HFF-Myc (cell line): ENCODE data around the gene PKD2.

Experiments
- DNase-seq: peaks from one replicate; pipeline ENCODE4 v3.0.0-alpha.2; 2011; ENCODE audit warnings: low read depth; ENCODE audit errors: extremely low read depth
- H3K4me3 ChIP-seq: replicated peaks from 2 replicates; pipeline ENCODE4 v1.5.1; 2011; ENCODE audit warnings: low read depth, mild to moderate bottlenecking, control low read depth, low read length
- CTCF ChIP-seq: IDR thresholded peaks from 2 replicates; pipeline ENCODE4 v1.5.1; 2012; ENCODE audit warnings: mild to moderate bottlenecking, low read depth, low read length, control low read depth; ENCODE audit errors: missing control alignments

PKD2 gene

GRCh38 chr4:87970121-87970520, 37.3 kb upstream of the PKD2 start:
- TF ChIP-seq CTCF = no peak
- no peak for DNase-seq

GRCh38 chr4:87971866-87972265, 35.6 kb upstream of the PKD2 start:
- DNase-seq = no peak
- H3K4me3 ChIP-seq = no peak overlapping the region
- TF ChIP-seq CTCF = no peak

More at GRCh38 chr4:87970121-87970520, 37.3 kb upstream of the PKD2 start:
- H3K4me3 ChIP-seq = no peak overlapping the region

GRCh38 chr4:87973283-87974169, 33.9 kb upstream of the PKD2 start:
- H3K4me3 ChIP-seq = peak overlapping the region; percentile 23
- peak; percentile 35 for DNase-seq
- peak; percentile 79 for TF ChIP-seq CTCF

- no peak for TF ChIP-seq CTCF
- no peak for DNase-seq
- H3K4me3 ChIP-seq = no peak overlapping the region
Measured at GRCh38 chr4:87974856-87975462, 32.5 kb upstream of the PKD2 start.

- DNase-seq = no peak
- TF ChIP-seq CTCF = no peak
- H3K4me3 ChIP-seq = no peak within 1 kb of the TSS
Measured at GRCh38 chr4:87975466-87975865, 32.0 kb upstream of the PKD2 start, which contains the start of gene SPP1. SPP1 (plus strand) TSS chr4:87975714; CDS start chr4:87976896, 1,182 bp downstream.

- no peak overlapping the region for H3K4me3 ChIP-seq
- DNase-seq = no peak
- TF ChIP-seq CTCF = no peak
Measured at GRCh38 chr4:87977521-87978278, 29.7 kb upstream of the PKD2 start.
